ENCODE measurements around the gene ME2.
"Not testable (repeated sequence)": the region's sequence is repeated elsewhere in the genome, so short reads cannot be mapped to it uniquely, and the experiment has no call there.

Gene ME2

GRCh38 chr18:50877545-50878265 is 1.2 kb upstream of the ME2 start:
- CTCF ChIA-PET, result interaction anchor here (1.6 kb wide), 1 partner anchor 10 kb away, joined by 5 read pairs; no protein-coding TSS in a partner anchor
- TF ChIP-seq CTCF (IDR thresholded peaks at IDR 0.05; ENCODE audit: insufficient read depth, low read length, missing control alignments), result no peak
- H3K4me3 ChIP-seq (ENCODE audit: low read depth, low read length), result peak overlapping the region; percentile 92
- POLR2A ChIA-PET, result interaction anchor here (1.4 to 1.6 kb wide), 2 partner anchors 9 to 90 kb away, joined by 5 to 9 read pairs; partner anchors contain the start of gene ELAC1
- DNase-seq (ENCODE audit: low read depth, low spot score), result no peak

GRCh38 chr18:50879302-50880118 is 592 bp downstream of the ME2 start:
- no peak for TF ChIP-seq CTCF (IDR thresholded peaks at IDR 0.05; ENCODE audit: insufficient read depth, low read length, missing control alignments)
- CTCF ChIA-PET, result interaction anchor here (1.4 to 1.6 kb wide), 3 partner anchors 9 to 172 kb away, joined by 3 to 5 read pairs (median 3); no protein-coding TSS in a partner anchor
- H3K4me3 ChIP-seq (ENCODE audit: low read depth, low read length), result peak overlapping the region; percentile 92
- no peak for DNase-seq (ENCODE audit: low read depth, low spot score)
- POLR2A ChIA-PET, result interaction anchor here (0.9 to 1.6 kb wide), 9 partner anchors 9 to 318 kb away, joined by 3 to 10 read pairs (median 5); partner anchors contain the start of genes ELAC1, MEX3C and SMAD4

GRCh38 chr18:50880119-50880465 is 1.2 kb downstream of the ME2 start:
- no peak for TF ChIP-seq CTCF (IDR thresholded peaks at IDR 0.05; ENCODE audit: insufficient read depth, low read length, missing control alignments)
- H3K4me3 ChIP-seq (ENCODE audit: low read depth, low read length), result peak overlapping the region; percentile 92
- DNase-seq (ENCODE audit: low read depth, low spot score), result no peak
- CTCF ChIA-PET, result interaction anchor here (0.9 to 1.5 kb wide), 2 partner anchors 24 to 171 kb away, joined by 3 read pairs; no protein-coding TSS in a partner anchor
- POLR2A ChIA-PET, result interaction anchor here (0.6 kb wide), 1 partner anchor 60 kb away, joined by 3 read pairs; the partner anchor contains the start of gene MRO

GRCh38 chr18:50880944-50881343 is 2.0 kb downstream of the ME2 start:
- DNase-seq (ENCODE audit: low read depth, low spot score); H3K4me3 ChIP-seq (ENCODE audit: low read depth, low read length); POLR2A ChIA-PET: not testable (repeated sequence)
- CTCF ChIA-PET, result interaction anchor here (0.9 to 1.5 kb wide), 2 partner anchors 24 to 170 kb away, joined by 3 read pairs; no protein-coding TSS in a partner anchor

GRCh38 chr18:50886929-50887328 is 8.0 kb downstream of the ME2 start:
- POLR2A ChIA-PET, result interaction anchor here (2.0 kb wide), 1 partner anchor 8 kb away, joined by 8 read pairs; the partner anchor contains the start of gene ME2
- H3K4me3 ChIP-seq (ENCODE audit: low read depth, low read length), result no peak overlapping the region
- no peak for TF ChIP-seq CTCF (IDR thresholded peaks at IDR 0.05; ENCODE audit: insufficient read depth, low read length, missing control alignments)
- CTCF ChIA-PET, result no interaction called here
- no peak for DNase-seq (ENCODE audit: low read depth, low spot score)

- CTCF ChIA-PET, result no interaction called here
Observed at GRCh38 chr18:50895350-50896045, 16.6 kb downstream of the ME2 start.

More at GRCh38 chr18:50895350-50896045, 16.6 kb downstream of the ME2 start:
- DNase-seq (ENCODE audit: low read depth, low spot score), result no peak
- POLR2A ChIA-PET, result no interaction called here
- H3K4me3 ChIP-seq (ENCODE audit: low read depth, low read length), result no peak overlapping the region
- TF ChIP-seq CTCF (IDR thresholded peaks at IDR 0.05; ENCODE audit: insufficient read depth, low read length, missing control alignments), result no peak

All from AG04449 (cell line).